Esophagus muscularis mucosa (tissue), 4 donors: Measurements from ENCODE around the gene ABCC3. TPM values are rescaled to one million over a fixed set of nuclear protein-coding genes. Genes with fewer than 3 reads are reported as not detected.

Source experiments
- DNase-seq: peaks from one replicate; pipeline ENCODE4 v3.0.0-alpha.2; 2017; ENCODE audit errors: extremely low spot score
- H3K27ac ChIP-seq, 4 donors: fragments of 200-600 bp; sonication (generic); replicated peaks in 1 of 4; 1 replicate in 3 of 4; 2 replicates in 1 of 4; pipeline ENCODE4 v1.5.1; 2016 to 2019; ENCODE audit warnings: mild to moderate bottlenecking in 1 of 4
- H3K27me3 ChIP-seq, 4 donors: fragments of 200-600 bp; sonication (generic); one replicate each; pipeline versions ENCODE4 v1.5.1 to v1.6.0; 2016 to 2019
- H3K36me3 ChIP-seq, 4 donors: fragments of 200-600 bp; sonication (generic); one replicate each; pipeline ENCODE4 v1.5.1; 2016 to 2019
- H3K4me1 ChIP-seq, 4 donors: fragments of 200-600 bp; sonication (generic); one replicate each; pipeline ENCODE4 v1.5.1; 2016 to 2019
- H3K4me3 ChIP-seq, 4 donors: fragments of 200-600 bp; sonication (generic); 1 replicate in 2 of 4; 2 replicates in 2 of 4; pipeline ENCODE4 v1.5.1; 2016 to 2019; ENCODE audit warnings: mild to moderate bottlenecking in 4 of 4, moderate library complexity in 1 of 4
- H3K9me3 ChIP-seq, 4 donors: fragments of 200-600 bp; sonication (generic); 1 replicate in 3 of 4; 2 replicates in 1 of 4; pipeline ENCODE4 v1.5.1; 2016 to 2019
- EP300 ChIP-seq: sonication (generic); formaldehyde crosslinking; IDR thresholded peaks from one replicate; pipeline ENCODE4 v1.6.1; 2017; ENCODE audit warnings: antibody characterized with exemption
- POLR2A ChIP-seq: fragments of 450-650 bp; IDR thresholded peaks from one replicate; pipeline ENCODE4 v1.6.1; 2017; ENCODE audit warnings: antibody characterized with exemption, moderate library complexity, mild to moderate bottlenecking, low read depth
- POLR2AphosphoS5 ChIP-seq, 2 donors: sonication (generic); formaldehyde crosslinking; IDR thresholded peaks; one replicate each; pipeline ENCODE4 v1.6.1; 2017; ENCODE audit warnings: antibody characterized with exemption in 2 of 2
- WGBS: methylation state at CpG from one replicate; pipeline ENCODE4 v1.1.5; 2018; 5-methylcytosine and 5-hydroxymethylcytosine counted together
- intact Hi-C: fragments of 100-400 bp; cut with DNase I; formaldehyde crosslinking; loops from one replicate; pipeline ENCODE4 v1.15.1; 2023
- total RNA-seq, 4 donors: library from RNA; depleted of rRNA; stranded (reverse); fragments of >200 nt; gene quantifications; one replicate each; pipeline versions ENCODE4 v1.1.0 to v1.2.1, GENCODE V29; 2016
- TF ChIP-seq, protein P1 (sequence below), 3 experiments: fragments of 200-600 bp in 2 of 3; fragments of 450-650 bp in 1 of 3; sonication (generic) in 2 of 3; IDR thresholded peaks; one replicate each; pipeline ENCODE4 v1.5.1; 2017 to 2019; ENCODE audit warnings: antibody characterized with exemption in 3 of 3, mild to moderate bottlenecking in 2 of 3, moderate library complexity in 1 of 3

The ABCC3 gene
- total RNA-seq, 4 donors from 2014 or later: 0.50 to 2.9 (median 1.9) TPM

DNA sequence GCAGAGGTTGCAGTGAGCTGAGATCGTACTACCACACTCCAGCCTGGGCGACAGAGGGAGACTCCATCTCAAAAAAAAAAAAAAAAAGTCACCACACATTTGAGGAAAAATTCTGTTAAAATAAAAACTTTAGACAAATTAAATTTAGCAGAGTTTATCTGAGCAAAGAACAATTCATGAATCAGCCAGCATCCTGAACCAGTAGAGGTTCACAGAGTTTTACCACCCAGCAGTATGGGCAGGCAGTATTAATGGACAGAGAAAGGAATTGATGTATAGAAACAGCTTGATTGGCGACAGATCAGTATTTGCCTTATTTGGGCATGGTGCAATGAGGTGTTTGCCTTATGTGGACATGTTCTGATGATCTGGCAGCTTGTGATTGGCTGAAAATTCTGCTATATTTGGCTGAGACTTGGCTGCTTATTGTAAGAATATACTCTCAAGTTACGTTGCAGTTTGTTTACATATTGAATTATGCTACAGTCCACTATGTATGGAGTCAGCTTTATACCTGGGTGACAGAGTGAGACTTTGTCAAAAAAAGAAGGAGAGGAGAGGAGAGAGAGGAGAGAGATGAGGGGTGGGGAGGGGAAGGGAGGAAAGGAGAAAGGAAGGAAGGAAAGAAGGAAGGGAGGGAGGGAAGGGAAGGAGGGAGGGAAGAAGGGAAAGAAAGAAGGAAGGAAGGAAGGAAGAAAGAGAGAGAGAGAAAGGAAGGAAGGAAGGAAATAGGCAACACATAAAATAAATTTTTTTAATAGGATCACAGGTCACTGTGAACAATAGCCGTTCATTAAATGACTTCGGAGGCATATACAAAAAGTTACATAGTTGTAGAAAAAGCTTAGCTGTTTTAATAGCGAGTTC, 14.6 kb downstream of the ABCC3 start:
- Histone ChIP-seq H3K27me3 (no peaks in the 10 kb centered on the region), H3K36me3 (no peaks in the 10 kb centered on the region), H3K27ac (no peak overlapping the region), H3K4me1 (no peaks in the 10 kb centered on the region), H3K9me3 (no peaks in the 10 kb centered on the region), H3K4me3 (no peak overlapping the region)
- no peak for DNase-seq
- no peak for TF ChIP-seq EP300
- TF ChIP-seq, protein P1, sequence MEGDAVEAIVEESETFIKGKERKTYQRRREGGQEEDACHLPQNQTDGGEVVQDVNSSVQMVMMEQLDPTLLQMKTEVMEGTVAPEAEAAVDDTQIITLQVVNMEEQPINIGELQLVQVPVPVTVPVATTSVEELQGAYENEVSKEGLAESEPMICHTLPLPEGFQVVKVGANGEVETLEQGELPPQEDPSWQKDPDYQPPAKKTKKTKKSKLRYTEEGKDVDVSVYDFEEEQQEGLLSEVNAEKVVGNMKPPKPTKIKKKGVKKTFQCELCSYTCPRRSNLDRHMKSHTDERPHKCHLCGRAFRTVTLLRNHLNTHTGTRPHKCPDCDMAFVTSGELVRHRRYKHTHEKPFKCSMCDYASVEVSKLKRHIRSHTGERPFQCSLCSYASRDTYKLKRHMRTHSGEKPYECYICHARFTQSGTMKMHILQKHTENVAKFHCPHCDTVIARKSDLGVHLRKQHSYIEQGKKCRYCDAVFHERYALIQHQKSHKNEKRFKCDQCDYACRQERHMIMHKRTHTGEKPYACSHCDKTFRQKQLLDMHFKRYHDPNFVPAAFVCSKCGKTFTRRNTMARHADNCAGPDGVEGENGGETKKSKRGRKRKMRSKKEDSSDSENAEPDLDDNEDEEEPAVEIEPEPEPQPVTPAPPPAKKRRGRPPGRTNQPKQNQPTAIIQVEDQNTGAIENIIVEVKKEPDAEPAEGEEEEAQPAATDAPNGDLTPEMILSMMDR (IDR thresholded peaks at IDR 0.05): no peak
- intact Hi-C loops: no loop called here
- WGBS: 74% methylated on average over 7 of the region's 7 CpGs

DNA sequence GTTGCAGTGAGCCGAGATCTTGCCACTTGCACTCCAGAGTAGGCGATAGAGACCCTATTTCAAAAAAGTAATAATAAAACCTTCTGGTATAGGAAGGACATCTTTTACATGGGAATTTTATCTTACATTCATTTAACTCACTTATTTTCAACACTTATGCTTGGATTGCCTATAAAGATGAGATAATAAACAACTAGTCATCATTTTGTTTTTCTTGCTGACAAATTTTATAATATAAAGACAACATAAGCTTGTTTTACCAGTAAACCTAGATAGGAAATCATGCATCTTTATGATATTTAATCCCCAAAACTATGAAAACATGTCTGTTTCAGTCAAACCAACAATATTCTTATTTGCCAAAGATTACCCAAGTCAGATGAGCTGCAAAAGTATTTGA, 17.0 kb downstream of the ABCC3 start:
- WGBS: 100% methylated on average over 2 of the region's 2 CpGs
- TF ChIP-seq, protein P1 (IDR thresholded peaks at IDR 0.05): no peak
- no peak for TF ChIP-seq EP300
- no peak for TF ChIP-seq POLR2A
- no peak for TF ChIP-seq POLR2AphosphoS5 (IDR thresholded peaks at IDR 0.05)
- Histone ChIP-seq H3K9me3 (no peaks in the 10 kb centered on the region), H3K4me1 (no peaks in the 10 kb centered on the region), H3K27ac (no peak overlapping the region), H3K27me3 (no peaks in the 10 kb centered on the region), H3K4me3 (no peak overlapping the region), H3K36me3 (no peaks in the 10 kb centered on the region)
- DNase-seq: no peak
- intact Hi-C loops: no loop called here

DNA sequence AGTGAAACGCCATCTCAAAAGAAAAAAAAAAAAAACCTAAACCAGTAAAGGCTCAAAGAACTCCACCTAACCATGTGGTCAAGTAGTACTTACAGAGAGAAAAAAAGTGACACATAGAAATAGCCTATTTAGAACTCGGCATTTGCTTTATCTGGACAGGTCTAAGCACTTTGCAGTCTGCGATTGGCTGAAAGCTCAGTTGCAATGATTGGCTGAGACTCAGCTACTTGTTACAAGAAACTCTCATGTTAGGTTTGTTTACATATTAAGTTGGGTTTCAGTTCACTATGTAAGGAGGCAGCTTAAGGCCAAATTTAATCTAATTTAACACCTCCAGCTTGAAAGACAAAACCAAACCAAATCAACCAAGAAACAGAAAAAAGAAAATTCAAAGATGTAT, 19.1 kb downstream of the ABCC3 start:
- TF ChIP-seq POLR2AphosphoS5 (IDR thresholded peaks at IDR 0.05): no peak
- no peak for TF ChIP-seq POLR2A
- TF ChIP-seq, protein P1 (IDR thresholded peaks at IDR 0.05): no peak
- TF ChIP-seq EP300: no peak
- 82% methylated on average over 3 of the region's 3 CpGs for WGBS
- no peak overlapping the region for H3K4me3 ChIP-seq
- intact Hi-C loops: no loop called here
- no peaks in the 10 kb centered on the region for H3K27me3 ChIP-seq
- H3K9me3 ChIP-seq: no peaks in the 10 kb centered on the region
- no peaks in the 10 kb centered on the region for H3K36me3 ChIP-seq
- DNase-seq: no peak
- H3K27ac ChIP-seq: no peak overlapping the region
- peaks cover 0 to 7% (median 4%) of the 10 kb centered on the region in 4 donors for H3K4me1 ChIP-seq

DNA sequence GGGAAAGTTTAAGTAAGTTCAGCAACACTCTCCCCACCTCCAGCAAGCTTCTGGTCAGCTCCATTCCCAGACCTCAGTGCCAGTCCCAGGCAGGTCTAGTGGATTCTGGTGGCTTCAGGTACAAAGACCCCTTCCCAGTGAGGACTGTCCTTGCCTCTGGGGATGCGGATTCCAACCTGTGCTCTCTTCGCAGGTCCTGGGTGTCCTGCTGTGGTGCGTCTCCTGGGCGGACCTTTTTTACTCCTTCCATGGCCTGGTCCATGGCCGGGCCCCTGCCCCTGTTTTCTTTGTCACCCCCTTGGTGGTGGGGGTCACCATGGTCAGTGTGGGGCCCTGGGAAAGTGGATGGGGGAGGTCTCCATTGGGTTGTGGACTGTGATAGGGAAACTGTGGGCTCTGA, 21.8 kb downstream of the ABCC3 start:
- 97% methylated on average over 5 of the region's 5 CpGs for WGBS

More for the DNA sequence above, 21.8 kb downstream of the ABCC3 start:
- H3K27me3 ChIP-seq: no peaks in the 10 kb centered on the region
- H3K36me3 ChIP-seq: no peaks in the 10 kb centered on the region
- intact Hi-C loops: no loop called here
- no peak overlapping the region for H3K27ac ChIP-seq
- no peak overlapping the region for H3K4me3 ChIP-seq
- H3K4me1 ChIP-seq: peaks cover 24 to 35% (median 30%) of the 10 kb centered on the region in 4 donors
- no peak for DNase-seq
- TF ChIP-seq POLR2A: no peak
- TF ChIP-seq EP300: no peak
- no peak for TF ChIP-seq POLR2AphosphoS5 (IDR thresholded peaks at IDR 0.05)
- TF ChIP-seq, protein P1 (IDR thresholded peaks at IDR 0.05): no peak
- no peaks in the 10 kb centered on the region for H3K9me3 ChIP-seq
